SK-N-MC (cell line): ENCODE measurements around the gene ADCYAP1R1.

Experiments used
- DNase-seq: peaks from one replicate; pipeline ENCODE4 v3.0.0-alpha.2; 2011; ENCODE audit warnings: low read depth, low spot score
- H3K27ac ChIP-seq: fragments of 200-600 bp; sonication (generic); 2 replicates; pipeline ENCODE4 v1.5.1; 2016; ENCODE audit warnings: mixed run types
- H3K36me3 ChIP-seq: fragments of 200-600 bp; sonication (generic); 2 replicates; pipeline ENCODE4 v1.6.1; 2017; ENCODE audit warnings: antibody characterized with exemption, low read length, mixed read lengths; ENCODE audit not compliant: insufficient read depth
- H3K4me3 ChIP-seq: fragments of 200-600 bp; sonication (generic); 2 replicates; pipeline ENCODE4 v1.5.1; 2016
- H3K9ac ChIP-seq: fragments of 200-600 bp; sonication (generic); 2 replicates; pipeline ENCODE4 v1.8.0; 2017; ENCODE audit warnings: mixed run types, mixed read lengths; ENCODE audit not compliant: insufficient read length
- H3K9me3 ChIP-seq: fragments of 200-600 bp; sonication (generic); 2 replicates; pipeline ENCODE4 v1.6.1; 2017; ENCODE audit warnings: low read depth, mild to moderate bottlenecking, antibody characterized with exemption, low read length, moderate library complexity, mixed read lengths
- EZH2 ChIP-seq: fragments of 200-600 bp; sonication (generic); IDR thresholded peaks from one replicate; pipeline ENCODE4 v1.6.1; 2017; ENCODE audit warnings: antibody characterized with exemption
- FOXP2 ChIP-seq: optimal IDR thresholded peaks from 2 replicates; pipeline ENCODE3; 2011; ENCODE audit warnings: mild to moderate bottlenecking, moderate library complexity; ENCODE audit not compliant: insufficient read depth; ENCODE audit errors: extremely low read length, control extremely low read depth
- POLR2AphosphoS5 ChIP-seq: IDR thresholded peaks from 2 replicates; pipeline ENCODE4 v1.6.1; 2012; ENCODE audit warnings: mild to moderate bottlenecking, low read depth, low read length, borderline replicate concordance

ADCYAP1R1 gene

GRCh38 chr7:31058688-31059087 is 6.6 kb downstream of the ADCYAP1R1 start:
- H3K9me3 ChIP-seq = no peaks in the 10 kb centered on the region
- H3K27ac ChIP-seq = no peak overlapping the region
- no peak for DNase-seq
- H3K9ac ChIP-seq = no peak overlapping the region
- TF ChIP-seq POLR2AphosphoS5 = no peak
- no peak for TF ChIP-seq EZH2
- no peak overlapping the region for H3K4me3 ChIP-seq
- H3K36me3 ChIP-seq = no peaks in the 10 kb centered on the region

GRCh38 chr7:31059551-31059950 is 7.4 kb downstream of the ADCYAP1R1 start:
- no peak overlapping the region for H3K9ac ChIP-seq
- H3K36me3 ChIP-seq = no peaks in the 10 kb centered on the region
- no peak overlapping the region for H3K27ac ChIP-seq
- no peak for DNase-seq
- no peak for TF ChIP-seq EZH2
- TF ChIP-seq POLR2AphosphoS5 = no peak
- TF ChIP-seq FOXP2 = no peak
- no peaks in the 10 kb centered on the region for H3K9me3 ChIP-seq
- no peak overlapping the region for H3K4me3 ChIP-seq

DNA sequence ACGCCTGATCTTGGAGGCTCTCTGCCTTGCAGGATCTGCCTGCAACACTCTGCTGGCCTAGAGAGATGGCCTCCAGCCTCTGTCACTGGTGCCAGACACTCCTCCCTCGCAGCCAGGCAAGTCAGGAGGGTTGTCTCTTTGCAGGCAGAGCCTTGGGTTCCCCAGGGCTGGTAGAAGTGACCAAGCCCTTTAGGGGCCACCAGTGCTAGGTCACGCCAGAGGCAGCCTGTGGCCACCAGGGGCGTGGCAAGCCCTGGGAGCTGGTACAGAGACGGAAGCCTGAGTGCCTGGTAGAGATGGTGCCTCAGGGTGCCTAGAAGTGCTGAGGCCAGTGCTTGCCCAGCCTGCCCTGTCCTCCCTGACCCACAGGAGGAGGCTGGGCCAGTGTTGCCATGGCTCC is 9.1 kb downstream of the ADCYAP1R1 start:
- no peaks in the 10 kb centered on the region for H3K36me3 ChIP-seq
- no peak for DNase-seq
- H3K9me3 ChIP-seq = no peaks in the 10 kb centered on the region
- H3K27ac ChIP-seq = no peak overlapping the region
- H3K4me3 ChIP-seq = no peak overlapping the region
- H3K9ac ChIP-seq = no peak overlapping the region
- TF ChIP-seq POLR2AphosphoS5 (no peak), EZH2 (no peak), FOXP2 (no peak)

- Histone ChIP-seq H3K4me3 (no peak overlapping the region), H3K9me3 (no peaks in the 10 kb centered on the region), H3K27ac (no peak overlapping the region), H3K36me3 (no peaks in the 10 kb centered on the region), H3K9ac (no peak overlapping the region)
- TF ChIP-seq FOXP2 (no peak), EZH2 (no peak), POLR2AphosphoS5 (no peak)
- DNase-seq = no peak
Measured at GRCh38 chr7:31062746-31063435, 10.8 kb downstream of the ADCYAP1R1 start.

GRCh38 chr7:31065021-31065593 is 13.0 kb downstream of the ADCYAP1R1 start:
- Histone ChIP-seq H3K9me3 (no peaks in the 10 kb centered on the region), H3K27ac (no peak overlapping the region), H3K4me3 (no peak overlapping the region), H3K9ac (no peak overlapping the region), H3K36me3 (no peaks in the 10 kb centered on the region)
- TF ChIP-seq FOXP2 (no peak), EZH2 (no peak), POLR2AphosphoS5 (no peak)
- no peak for DNase-seq

DNA sequence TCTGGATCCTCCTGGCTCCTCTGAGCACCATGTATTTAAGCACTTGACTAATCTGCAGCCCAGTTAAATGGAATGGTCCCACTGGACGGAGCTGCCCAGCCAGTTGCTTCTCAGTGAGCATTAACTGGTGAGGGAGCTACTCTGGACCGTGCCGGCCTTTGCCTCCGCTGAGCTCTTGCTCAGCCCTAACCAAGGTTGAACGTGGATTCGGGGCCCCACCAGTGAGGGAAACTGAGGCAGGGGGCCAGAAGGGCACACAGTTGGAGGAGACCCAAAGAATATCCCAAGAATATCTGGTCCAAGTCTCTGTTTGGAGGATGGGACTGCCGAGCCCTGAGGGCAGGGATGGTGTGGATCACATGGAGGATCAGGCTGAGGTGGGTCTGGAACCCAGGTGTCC is 13.7 kb downstream of the ADCYAP1R1 start:
- H3K4me3 ChIP-seq = no peak overlapping the region
- no peaks in the 10 kb centered on the region for H3K9me3 ChIP-seq
- no peak overlapping the region for H3K27ac ChIP-seq
- TF ChIP-seq POLR2AphosphoS5 (no peak), EZH2 (no peak), FOXP2 (no peak)
- no peak for DNase-seq
- H3K36me3 ChIP-seq = no peaks in the 10 kb centered on the region
- no peak overlapping the region for H3K9ac ChIP-seq

DNA sequence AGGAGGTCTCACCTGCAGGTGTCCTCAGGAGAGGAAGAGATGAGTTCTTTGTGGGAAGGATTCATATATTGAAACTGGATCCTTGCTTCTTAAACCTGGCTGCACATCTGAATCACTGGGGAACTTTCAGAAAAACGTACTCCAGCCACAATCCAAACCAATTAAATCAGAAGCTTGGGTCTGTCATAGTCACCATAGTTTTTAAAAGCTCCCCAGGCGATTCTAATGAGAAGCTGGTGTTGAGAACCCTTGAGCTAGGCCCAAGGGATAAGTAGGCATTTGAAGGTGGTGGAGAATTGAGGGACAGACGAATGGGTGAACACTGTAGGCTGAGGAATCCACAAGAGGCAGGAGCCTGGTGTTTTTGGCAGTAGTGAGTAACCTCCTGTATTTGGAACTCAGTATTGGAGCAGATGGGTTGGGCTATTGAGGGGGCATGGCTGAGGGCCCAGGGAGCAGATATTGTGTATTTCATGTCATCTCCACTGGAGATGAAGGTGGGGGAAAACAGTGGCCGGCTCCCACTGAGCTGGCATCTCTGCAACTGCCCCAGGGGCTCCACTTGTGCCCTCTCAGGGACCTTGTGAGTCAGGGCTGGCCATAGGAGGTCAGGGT is 14.5 kb downstream of the ADCYAP1R1 start:
- Histone ChIP-seq H3K4me3 (no peak overlapping the region), H3K36me3 (no peaks in the 10 kb centered on the region), H3K27ac (no peak overlapping the region), H3K9ac (no peak overlapping the region), H3K9me3 (no peaks in the 10 kb centered on the region)
- DNase-seq = no peak
- TF ChIP-seq FOXP2 (no peak), POLR2AphosphoS5 (no peak), EZH2 (no peak)

DNA sequence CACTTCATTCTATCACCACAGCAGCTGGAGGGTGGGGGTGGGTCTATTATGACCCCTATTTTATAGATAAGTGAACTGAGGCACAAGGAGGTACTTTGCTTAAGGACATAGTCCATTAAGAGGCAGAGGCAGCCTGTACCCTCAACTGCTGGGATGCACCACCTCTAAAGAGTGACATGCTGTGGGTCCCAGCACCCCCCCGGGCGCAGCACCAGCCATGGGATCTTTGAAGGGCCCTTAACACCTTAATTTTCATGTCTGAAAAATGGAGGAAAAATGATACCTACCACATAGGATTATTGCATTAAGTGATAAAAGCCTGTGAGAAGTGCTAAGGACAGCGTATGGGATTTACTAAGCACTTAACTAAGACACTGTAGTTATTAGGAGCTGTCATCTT is 15.4 kb downstream of the ADCYAP1R1 start:
- Histone ChIP-seq H3K4me3 (no peak overlapping the region), H3K27ac (no peak overlapping the region), H3K9ac (no peak overlapping the region), H3K9me3 (no peaks in the 10 kb centered on the region), H3K36me3 (no peaks in the 10 kb centered on the region)
- no peak for DNase-seq
- TF ChIP-seq POLR2AphosphoS5 (no peak), FOXP2 (no peak), EZH2 (no peak)

DNA sequence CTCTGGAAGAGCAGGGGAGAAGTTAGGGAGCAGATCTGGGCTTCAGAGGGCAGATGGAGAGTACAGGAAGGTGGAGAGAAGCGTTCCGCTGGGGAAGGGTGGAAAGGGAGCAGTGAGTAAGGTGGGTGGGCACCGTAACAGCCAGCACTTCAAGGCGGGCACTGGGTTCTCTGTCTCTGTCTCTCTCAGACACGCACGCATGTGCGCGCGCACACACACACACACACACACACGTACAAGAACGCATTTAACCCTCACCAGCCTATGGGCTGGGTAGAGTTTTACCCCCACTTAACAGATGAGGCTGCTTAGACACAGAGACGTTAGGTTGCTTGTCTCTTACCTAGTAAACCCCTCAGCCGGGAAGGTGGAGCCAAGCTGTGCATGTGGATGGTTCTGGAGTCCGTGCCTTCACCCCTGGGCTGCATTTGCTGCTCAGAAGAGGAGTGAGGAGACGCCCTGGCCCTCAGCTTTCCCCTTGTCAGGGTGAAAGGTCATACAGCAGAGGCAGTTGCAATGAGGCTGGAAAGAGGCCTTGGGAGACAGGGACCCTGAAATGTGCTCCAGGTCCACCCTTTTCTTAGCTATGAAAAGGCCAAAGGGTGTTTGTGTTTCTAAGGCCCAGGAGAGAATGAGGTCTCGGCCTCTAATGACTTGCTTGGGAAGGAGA is 16.0 kb downstream of the ADCYAP1R1 start:
- Histone ChIP-seq H3K9ac (no peak overlapping the region), H3K36me3 (no peaks in the 10 kb centered on the region), H3K4me3 (no peak overlapping the region), H3K9me3 (no peaks in the 10 kb centered on the region), H3K27ac (no peak overlapping the region)
- DNase-seq = no peak
- TF ChIP-seq POLR2AphosphoS5 (no peak), EZH2 (no peak), FOXP2 (no peak)
